Keratinocyte (primary cell): ENCODE measurements around the gene PARD3.

ENCODE experiments used
- CTCF ChIP-seq, 3 experiments: IDR thresholded peaks in 1 of 3; conservative IDR thresholded peaks in 1 of 3; optimal IDR thresholded peaks in 1 of 3; 2 replicates in 2 of 3; 3 replicates in 1 of 3; pipeline versions ENCODE3 to v1.5.1; 2011; ENCODE audit warnings: low read length in 3 of 3, mild to moderate bottlenecking in 3 of 3, moderate library complexity in 2 of 3, control low read depth in 1 of 3, inconsistent platforms in 1 of 3; ENCODE audit not compliant: insufficient read depth in 2 of 3; ENCODE audit errors: extremely low read depth in 1 of 3
- EZH2 ChIP-seq: IDR thresholded peaks from one replicate; pipeline ENCODE4 v1.6.1; 2012; ENCODE audit warnings: inconsistent platforms, mild to moderate bottlenecking, low read length, moderate library complexity

- TF ChIP-seq CTCF (optimal IDR thresholded peaks at IDR 0.05 in 1 of 3, IDR thresholded peaks at IDR 0.05 in 1 of 3, conservative IDR thresholded peaks at IDR 0.05 in 1 of 3; ENCODE audit: extremely low read depth in 1 of 3, insufficient read depth in 2 of 3, low read length in 3 of 3) (no peak), EZH2 (no peak)
Measured at GRCh38 chr10:34503704-34504103, 311.4 kb downstream of the PARD3 start.
